GM12878 (cell line): ENCODE measurements around the gene SDK2. TPM values are rescaled to one million over a fixed set of nuclear protein-coding genes. Genes with fewer than 3 reads are reported as not detected.

Source experiments
- BHLHE40 ChIP-seq, 2 experiments: fragments of 450-650 bp in 1 of 2; IDR thresholded peaks; 2 replicates each; pipeline ENCODE4 v1.6.1; 2011 to 2017; ENCODE audit warnings: low read depth in 2 of 2, borderline replicate concordance in 1 of 2, improper control_type of control experiment in 1 of 2, low read length in 1 of 2, mild to moderate bottlenecking in 1 of 2
- HDGF ChIP-seq: fragments of 450-650 bp; IDR thresholded peaks from 2 replicates; pipeline ENCODE4 v1.6.1; 2016; ENCODE audit warnings: antibody characterized with exemption
- KAT2A ChIP-seq: conservative IDR thresholded peaks from 2 replicates; pipeline ENCODE4 v1.6.1; 2011; ENCODE audit warnings: low read depth, low read length; ENCODE audit not compliant: control insufficient read depth
- MYC ChIP-seq: IDR thresholded peaks from 2 replicates; pipeline ENCODE4 v1.6.1; 2011; ENCODE audit warnings: mild to moderate bottlenecking, low read length, moderate library complexity, inconsistent platforms; ENCODE audit not compliant: insufficient read depth, insufficient replicate concordance, insufficient read length, severe bottlenecking
- RAD21 ChIP-seq: IDR thresholded peaks from 2 replicates; pipeline ENCODE4 v1.6.1; 2011; ENCODE audit warnings: mild to moderate bottlenecking, low read depth, low read length, moderate library complexity; ENCODE audit not compliant: insufficient read depth
- RAD51 ChIP-seq: fragments of 450-650 bp; IDR thresholded peaks from 2 replicates; pipeline ENCODE4 v1.6.1; 2016; ENCODE audit warnings: moderate library complexity, mild to moderate bottlenecking, inconsistent platforms
- SMC3 ChIP-seq: IDR thresholded peaks from 2 replicates; pipeline ENCODE4 v1.6.1; 2011; ENCODE audit warnings: low read length, improper control_type of control experiment, borderline replicate concordance
- SRF ChIP-seq, 2 experiments: IDR thresholded peaks; 2 replicates each; pipeline ENCODE4 v1.6.1; 2011; ENCODE audit warnings: low read depth in 2 of 2, low read length in 2 of 2, mild to moderate bottlenecking in 1 of 2, moderate library complexity in 1 of 2
- TBL1XR1 ChIP-seq: IDR thresholded peaks from 2 replicates; pipeline ENCODE4 v1.6.1; 2012; ENCODE audit warnings: low read depth, low read length, improper control_type of control experiment
- YBX1 ChIP-seq: fragments of 450-650 bp; IDR thresholded peaks from 2 replicates; pipeline ENCODE4 v1.6.1; 2016; ENCODE audit warnings: antibody characterized with exemption
- YY1 ChIP-seq: IDR thresholded peaks from 2 replicates; pipeline ENCODE4 v1.6.1; 2011; ENCODE audit warnings: low read depth, mild to moderate bottlenecking, low read length
- polyA plus RNA-seq, 11 experiments: library from polyadenylated mRNA; depleted of rRNA in 4 of 11; unstranded in 6 of 11; stranded (reverse) in 5 of 11; fragments of >200 nt; fragmentation: Nextera tagmentation in 4 of 11; fragmentation: Illumina TruSeq in 1 of 11; extraction: Ambion mirVana in 4 of 11; extraction: Trizol in 1 of 11; gene quantifications; 1 replicate in 1 of 11; 2 replicates in 10 of 11; pipeline versions ENCODE4 v1.2.1 to v1.2.3, GENCODE V29; 2011 to 2016; ENCODE audit warnings: inconsistent platforms in 2 of 11, missing spikeins in 2 of 11, low read depth in 1 of 11
- total RNA-seq, 4 experiments: library from RNA; depleted of rRNA in 3 of 4; stranded (reverse); fragments of >200 nt in 3 of 4; fragmentation: Illumina TruSeq in 1 of 4; extraction: Trizol in 1 of 4; gene quantifications; 2 replicates each; pipeline versions ENCODE4 v1.2.1 to v1.2.3, GENCODE V29; 2013 to 2021
- TF ChIP-seq, protein P1 (sequence below): fragments of 150-350 bp; IDR thresholded peaks from 2 replicates; pipeline ENCODE4 v1.6.1; 2016; ENCODE audit warnings: low read depth, low read length
- TF ChIP-seq, protein P2 (sequence below): IDR thresholded peaks from 2 replicates; pipeline ENCODE4 v1.6.1; 2011; ENCODE audit warnings: borderline replicate concordance, low read depth, mild to moderate bottlenecking, moderate library complexity, mixed read lengths, low read length; ENCODE audit not compliant: insufficient read depth; ENCODE audit errors: extremely low read length
- TF ChIP-seq, protein P3 (sequence below): fragments of 450-650 bp; formaldehyde crosslinking; IDR thresholded peaks from 2 replicates; pipeline ENCODE4 v1.4.0; 2020; ENCODE audit warnings: mild to moderate bottlenecking, moderate library complexity
- TF ChIP-seq, protein P4 (sequence below): fragments of 450-650 bp; IDR thresholded peaks from 2 replicates; pipeline ENCODE4 v1.6.1; 2016; ENCODE audit warnings: mild to moderate bottlenecking
- TF ChIP-seq, protein P5 (sequence below): IDR thresholded peaks from 2 replicates; pipeline ENCODE4 v1.6.1; 2012; ENCODE audit warnings: mild to moderate bottlenecking, low read depth, low read length

The SDK2 gene
- total and polyA plus RNA-seq, 10 of the 15 experiments (the other 5 are each of a cell fraction or from before 2014, with no cell fraction given): 0.03 to 0.08 (median 0.03) TPM; not detected in 7

DNA sequence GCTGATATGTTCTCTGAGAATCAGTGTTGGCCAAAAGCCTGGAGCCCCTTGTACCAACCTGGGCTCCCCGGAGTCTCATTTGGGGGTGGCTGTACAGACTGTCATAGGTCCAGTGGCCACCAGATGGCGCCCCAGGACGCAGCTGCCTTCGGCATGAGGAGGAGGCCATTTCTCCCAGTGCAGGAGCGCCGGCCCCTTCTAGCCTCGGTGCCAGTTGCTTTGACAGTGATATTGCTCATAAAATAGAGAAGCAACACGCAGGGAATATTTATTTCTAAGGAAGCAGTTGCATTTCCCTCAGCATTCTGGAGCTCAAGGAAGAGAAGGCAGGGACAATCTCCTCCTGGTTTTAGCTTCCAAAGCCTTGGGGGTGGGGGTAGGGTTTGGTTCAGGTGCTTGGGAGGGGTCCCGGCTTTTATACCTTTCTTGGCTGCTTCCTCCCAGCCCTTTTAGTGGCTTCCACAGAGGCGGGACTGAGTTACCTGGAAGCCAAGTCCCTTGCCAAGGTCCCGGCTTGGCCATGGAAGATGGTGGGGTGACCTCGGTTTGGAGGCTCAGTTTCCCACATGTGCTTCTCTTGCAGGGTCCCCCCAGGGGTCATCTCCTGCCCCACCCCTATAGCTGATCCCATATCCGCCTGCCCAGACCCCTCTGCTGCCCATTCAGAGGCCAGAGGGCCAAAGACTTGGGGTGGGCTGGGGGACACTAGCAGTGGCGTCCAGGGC, 214.6 kb downstream of the SDK2 start (continued):
- TF ChIP-seq, protein P1, sequence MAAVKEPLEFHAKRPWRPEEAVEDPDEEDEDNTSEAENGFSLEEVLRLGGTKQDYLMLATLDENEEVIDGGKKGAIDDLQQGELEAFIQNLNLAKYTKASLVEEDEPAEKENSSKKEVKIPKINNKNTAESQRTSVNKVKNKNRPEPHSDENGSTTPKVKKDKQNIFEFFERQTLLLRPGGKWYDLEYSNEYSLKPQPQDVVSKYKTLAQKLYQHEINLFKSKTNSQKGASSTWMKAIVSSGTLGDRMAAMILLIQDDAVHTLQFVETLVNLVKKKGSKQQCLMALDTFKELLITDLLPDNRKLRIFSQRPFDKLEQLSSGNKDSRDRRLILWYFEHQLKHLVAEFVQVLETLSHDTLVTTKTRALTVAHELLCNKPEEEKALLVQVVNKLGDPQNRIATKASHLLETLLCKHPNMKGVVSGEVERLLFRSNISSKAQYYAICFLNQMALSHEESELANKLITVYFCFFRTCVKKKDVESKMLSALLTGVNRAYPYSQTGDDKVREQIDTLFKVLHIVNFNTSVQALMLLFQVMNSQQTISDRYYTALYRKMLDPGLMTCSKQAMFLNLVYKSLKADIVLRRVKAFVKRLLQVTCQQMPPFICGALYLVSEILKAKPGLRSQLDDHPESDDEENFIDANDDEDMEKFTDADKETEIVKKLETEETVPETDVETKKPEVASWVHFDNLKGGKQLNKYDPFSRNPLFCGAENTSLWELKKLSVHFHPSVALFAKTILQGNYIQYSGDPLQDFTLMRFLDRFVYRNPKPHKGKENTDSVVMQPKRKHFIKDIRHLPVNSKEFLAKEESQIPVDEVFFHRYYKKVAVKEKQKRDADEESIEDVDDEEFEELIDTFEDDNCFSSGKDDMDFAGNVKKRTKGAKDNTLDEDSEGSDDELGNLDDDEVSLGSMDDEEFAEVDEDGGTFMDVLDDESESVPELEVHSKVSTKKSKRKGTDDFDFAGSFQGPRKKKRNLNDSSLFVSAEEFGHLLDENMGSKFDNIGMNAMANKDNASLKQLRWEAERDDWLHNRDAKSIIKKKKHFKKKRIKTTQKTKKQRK: no peak
- TF ChIP-seq, protein P2, sequence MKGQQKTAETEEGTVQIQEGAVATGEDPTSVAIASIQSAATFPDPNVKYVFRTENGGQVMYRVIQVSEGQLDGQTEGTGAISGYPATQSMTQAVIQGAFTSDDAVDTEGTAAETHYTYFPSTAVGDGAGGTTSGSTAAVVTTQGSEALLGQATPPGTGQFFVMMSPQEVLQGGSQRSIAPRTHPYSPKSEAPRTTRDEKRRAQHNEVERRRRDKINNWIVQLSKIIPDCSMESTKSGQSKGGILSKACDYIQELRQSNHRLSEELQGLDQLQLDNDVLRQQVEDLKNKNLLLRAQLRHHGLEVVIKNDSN: no peak
- no peak for TF ChIP-seq SRF (IDR thresholded peaks at IDR 0.05; ENCODE audit: low read depth in 2 of 2, low read length in 2 of 2)
- TF ChIP-seq, protein P3, sequence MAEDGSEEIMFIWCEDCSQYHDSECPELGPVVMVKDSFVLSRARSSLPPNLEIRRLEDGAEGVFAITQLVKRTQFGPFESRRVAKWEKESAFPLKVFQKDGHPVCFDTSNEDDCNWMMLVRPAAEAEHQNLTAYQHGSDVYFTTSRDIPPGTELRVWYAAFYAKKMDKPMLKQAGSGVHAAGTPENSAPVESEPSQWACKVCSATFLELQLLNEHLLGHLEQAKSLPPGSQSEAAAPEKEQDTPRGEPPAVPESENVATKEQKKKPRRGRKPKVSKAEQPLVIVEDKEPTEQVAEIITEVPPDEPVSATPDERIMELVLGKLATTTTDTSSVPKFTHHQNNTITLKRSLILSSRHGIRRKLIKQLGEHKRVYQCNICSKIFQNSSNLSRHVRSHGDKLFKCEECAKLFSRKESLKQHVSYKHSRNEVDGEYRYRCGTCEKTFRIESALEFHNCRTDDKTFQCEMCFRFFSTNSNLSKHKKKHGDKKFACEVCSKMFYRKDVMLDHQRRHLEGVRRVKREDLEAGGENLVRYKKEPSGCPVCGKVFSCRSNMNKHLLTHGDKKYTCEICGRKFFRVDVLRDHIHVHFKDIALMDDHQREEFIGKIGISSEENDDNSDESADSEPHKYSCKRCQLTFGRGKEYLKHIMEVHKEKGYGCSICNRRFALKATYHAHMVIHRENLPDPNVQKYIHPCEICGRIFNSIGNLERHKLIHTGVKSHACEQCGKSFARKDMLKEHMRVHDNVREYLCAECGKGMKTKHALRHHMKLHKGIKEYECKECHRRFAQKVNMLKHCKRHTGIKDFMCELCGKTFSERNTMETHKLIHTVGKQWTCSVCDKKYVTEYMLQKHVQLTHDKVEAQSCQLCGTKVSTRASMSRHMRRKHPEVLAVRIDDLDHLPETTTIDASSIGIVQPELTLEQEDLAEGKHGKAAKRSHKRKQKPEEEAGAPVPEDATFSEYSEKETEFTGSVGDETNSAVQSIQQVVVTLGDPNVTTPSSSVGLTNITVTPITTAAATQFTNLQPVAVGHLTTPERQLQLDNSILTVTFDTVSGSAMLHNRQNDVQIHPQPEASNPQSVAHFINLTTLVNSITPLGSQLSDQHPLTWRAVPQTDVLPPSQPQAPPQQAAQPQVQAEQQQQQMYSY: no peak
- TF ChIP-seq HDGF: no peak
- 0 out of 4 replicates have a peak, but pooled peaks of 1 of the 2 experiments have one; percentile 29 for TF ChIP-seq BHLHE40 (IDR thresholded peaks at IDR 0.05; ENCODE audit: borderline replicate concordance in 1 of 2, low read depth in 2 of 2, low read length in 1 of 2)
- peak; percentile 94 for TF ChIP-seq YY1
- TF ChIP-seq, protein P4, sequence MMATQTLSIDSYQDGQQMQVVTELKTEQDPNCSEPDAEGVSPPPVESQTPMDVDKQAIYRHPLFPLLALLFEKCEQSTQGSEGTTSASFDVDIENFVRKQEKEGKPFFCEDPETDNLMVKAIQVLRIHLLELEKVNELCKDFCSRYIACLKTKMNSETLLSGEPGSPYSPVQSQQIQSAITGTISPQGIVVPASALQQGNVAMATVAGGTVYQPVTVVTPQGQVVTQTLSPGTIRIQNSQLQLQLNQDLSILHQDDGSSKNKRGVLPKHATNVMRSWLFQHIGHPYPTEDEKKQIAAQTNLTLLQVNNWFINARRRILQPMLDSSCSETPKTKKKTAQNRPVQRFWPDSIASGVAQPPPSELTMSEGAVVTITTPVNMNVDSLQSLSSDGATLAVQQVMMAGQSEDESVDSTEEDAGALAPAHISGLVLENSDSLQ: no peak
- peak; percentile 94 for TF ChIP-seq SMC3
- peak; percentile 89 for TF ChIP-seq RAD21
- TF ChIP-seq RAD51: no peak
- no peak for TF ChIP-seq KAT2A
- no peak for TF ChIP-seq TBL1XR1
- TF ChIP-seq, protein P5, sequence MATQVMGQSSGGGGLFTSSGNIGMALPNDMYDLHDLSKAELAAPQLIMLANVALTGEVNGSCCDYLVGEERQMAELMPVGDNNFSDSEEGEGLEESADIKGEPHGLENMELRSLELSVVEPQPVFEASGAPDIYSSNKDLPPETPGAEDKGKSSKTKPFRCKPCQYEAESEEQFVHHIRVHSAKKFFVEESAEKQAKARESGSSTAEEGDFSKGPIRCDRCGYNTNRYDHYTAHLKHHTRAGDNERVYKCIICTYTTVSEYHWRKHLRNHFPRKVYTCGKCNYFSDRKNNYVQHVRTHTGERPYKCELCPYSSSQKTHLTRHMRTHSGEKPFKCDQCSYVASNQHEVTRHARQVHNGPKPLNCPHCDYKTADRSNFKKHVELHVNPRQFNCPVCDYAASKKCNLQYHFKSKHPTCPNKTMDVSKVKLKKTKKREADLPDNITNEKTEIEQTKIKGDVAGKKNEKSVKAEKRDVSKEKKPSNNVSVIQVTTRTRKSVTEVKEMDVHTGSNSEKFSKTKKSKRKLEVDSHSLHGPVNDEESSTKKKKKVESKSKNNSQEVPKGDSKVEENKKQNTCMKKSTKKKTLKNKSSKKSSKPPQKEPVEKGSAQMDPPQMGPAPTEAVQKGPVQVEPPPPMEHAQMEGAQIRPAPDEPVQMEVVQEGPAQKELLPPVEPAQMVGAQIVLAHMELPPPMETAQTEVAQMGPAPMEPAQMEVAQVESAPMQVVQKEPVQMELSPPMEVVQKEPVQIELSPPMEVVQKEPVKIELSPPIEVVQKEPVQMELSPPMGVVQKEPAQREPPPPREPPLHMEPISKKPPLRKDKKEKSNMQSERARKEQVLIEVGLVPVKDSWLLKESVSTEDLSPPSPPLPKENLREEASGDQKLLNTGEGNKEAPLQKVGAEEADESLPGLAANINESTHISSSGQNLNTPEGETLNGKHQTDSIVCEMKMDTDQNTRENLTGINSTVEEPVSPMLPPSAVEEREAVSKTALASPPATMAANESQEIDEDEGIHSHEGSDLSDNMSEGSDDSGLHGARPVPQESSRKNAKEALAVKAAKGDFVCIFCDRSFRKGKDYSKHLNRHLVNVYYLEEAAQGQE: no peak
- TF ChIP-seq MYC: no peak
- TF ChIP-seq YBX1: no peak
